Keratinocyte (primary cell): ENCODE measurements around the gene RAB34. TPM values are rescaled to one million over a fixed set of nuclear protein-coding genes. Genes with fewer than 3 reads are reported as not detected.

Experiments
- DNase-seq: peaks from one replicate; pipeline ENCODE4 v3.0.0-alpha.2; 2011; ENCODE audit warnings: low read depth, missing footprints, low spot score
- FAIRE-seq: peaks from 2 replicates; lab custom pipeline; 2011; peaks lifted over from hg19 to GRCh38; lab: Jason Lieb, UNC
- H2AFZ ChIP-seq: 2 replicates; pipeline ENCODE4 v1.6.0; 2012; ENCODE audit warnings: low read length, control low read depth, inconsistent platforms; ENCODE audit not compliant: control insufficient read depth
- H3K27ac ChIP-seq: 2 replicates; pipeline ENCODE4 v1.5.1; 2011; ENCODE audit warnings: low read length; ENCODE audit not compliant: control insufficient read depth, insufficient read depth
- H3K27me3 ChIP-seq: 3 replicates; pipeline ENCODE4 v1.6.0; 2011; ENCODE audit warnings: low read length; ENCODE audit not compliant: control insufficient read depth, insufficient read depth; ENCODE audit errors: extremely low read depth
- H3K36me3 ChIP-seq, 2 experiments: 2 replicates in 1 of 2; 3 replicates in 1 of 2; pipeline ENCODE4 v1.5.1; 2011; ENCODE audit warnings: low read length in 2 of 2, mild to moderate bottlenecking in 1 of 2; ENCODE audit not compliant: control insufficient read depth in 2 of 2, insufficient read depth in 2 of 2; ENCODE audit errors: extremely low read depth in 1 of 2
- H3K4me1 ChIP-seq: 3 replicates; pipeline ENCODE4 v1.5.1; 2011; ENCODE audit warnings: low read length; ENCODE audit not compliant: control insufficient read depth, insufficient read depth; ENCODE audit errors: extremely low read depth
- H3K4me2 ChIP-seq: 3 replicates; pipeline ENCODE4 v1.6.0; 2011; ENCODE audit warnings: low read depth, low read length; ENCODE audit not compliant: control insufficient read depth, insufficient read depth; ENCODE audit errors: extremely low read depth
- H3K4me3 ChIP-seq, 3 experiments: fragments of 200-600 bp in 1 of 3; sonication (generic) in 1 of 3; 2 replicates in 2 of 3; 3 replicates in 1 of 3; pipeline ENCODE4 v1.5.1; 2011 to 2016; ENCODE audit warnings: low read length in 3 of 3, mild to moderate bottlenecking in 3 of 3, control low read depth in 2 of 3, inconsistent platforms in 1 of 3, low read depth in 1 of 3, mixed read lengths in 1 of 3, mixed run types in 1 of 3, moderate library complexity in 1 of 3; ENCODE audit not compliant: control insufficient read depth in 2 of 3, insufficient read depth in 2 of 3; ENCODE audit errors: extremely low read depth in 1 of 3
- H3K79me2 ChIP-seq: 2 replicates; pipeline ENCODE4 v1.6.0; 2012; ENCODE audit warnings: low read length; ENCODE audit not compliant: control insufficient read depth, insufficient read depth
- H3K9ac ChIP-seq: 3 replicates; pipeline ENCODE4 v1.6.0; 2011; ENCODE audit warnings: low read length; ENCODE audit not compliant: control insufficient read depth, insufficient read depth; ENCODE audit errors: extremely low read depth
- H3K9me1 ChIP-seq: 3 replicates; pipeline ENCODE4 v1.6.0; 2011; ENCODE audit warnings: low read length; ENCODE audit not compliant: control insufficient read depth, insufficient read depth; ENCODE audit errors: extremely low read depth
- H3K9me3 ChIP-seq: 2 replicates; pipeline ENCODE4 v1.5.1; 2012; ENCODE audit warnings: low read depth, low read length; ENCODE audit not compliant: control insufficient read depth
- H4K20me1 ChIP-seq: 3 replicates; pipeline ENCODE4 v1.6.0; 2011; ENCODE audit warnings: low read length; ENCODE audit not compliant: control insufficient read depth, insufficient read depth; ENCODE audit errors: extremely low read depth
- EZH2 ChIP-seq: IDR thresholded peaks from one replicate; pipeline ENCODE4 v1.6.1; 2012; ENCODE audit warnings: inconsistent platforms, mild to moderate bottlenecking, low read length, moderate library complexity
- dilution Hi-C: fragments of 300-500 bp; cut with MboI; formaldehyde crosslinking; loops from one replicate; pipeline ENCODE4 v1.7.0; 2020; ENCODE audit warnings: low sequenced_read_pairs; ENCODE audit not compliant: extremely low pct_ligation_motif_present
- polyA plus RNA-seq, 5 experiments: library from polyadenylated mRNA; depleted of rRNA in 3 of 5; stranded (reverse) in 3 of 5; stranded (forward) in 1 of 5; unstranded in 1 of 5; fragments of >200 nt; gene quantifications; 1 replicate in 1 of 5; 2 replicates in 3 of 5; 3 replicates in 1 of 5; pipeline versions ENCODE4 v1.2.1 to v1.2.3, GENCODE V29; 2011 to 2012; ENCODE audit warnings: missing spikeins in 2 of 5, low read depth in 1 of 5, low replicate concordance in 1 of 5
- TF ChIP-seq, protein P1 (sequence below), 3 experiments: IDR thresholded peaks in 1 of 3; conservative IDR thresholded peaks in 1 of 3; optimal IDR thresholded peaks in 1 of 3; 2 replicates in 2 of 3; 3 replicates in 1 of 3; pipeline versions ENCODE3 to v1.5.1; 2011; ENCODE audit warnings: low read length in 3 of 3, mild to moderate bottlenecking in 3 of 3, moderate library complexity in 2 of 3, control low read depth in 1 of 3, inconsistent platforms in 1 of 3; ENCODE audit not compliant: insufficient read depth in 2 of 3; ENCODE audit errors: extremely low read depth in 1 of 3

RAB34 gene
- polyA plus RNA-seq, 1 donor (not counting 4 experiments of a cell fraction or from before 2014, with no cell fraction given), result 134 TPM

DNA sequence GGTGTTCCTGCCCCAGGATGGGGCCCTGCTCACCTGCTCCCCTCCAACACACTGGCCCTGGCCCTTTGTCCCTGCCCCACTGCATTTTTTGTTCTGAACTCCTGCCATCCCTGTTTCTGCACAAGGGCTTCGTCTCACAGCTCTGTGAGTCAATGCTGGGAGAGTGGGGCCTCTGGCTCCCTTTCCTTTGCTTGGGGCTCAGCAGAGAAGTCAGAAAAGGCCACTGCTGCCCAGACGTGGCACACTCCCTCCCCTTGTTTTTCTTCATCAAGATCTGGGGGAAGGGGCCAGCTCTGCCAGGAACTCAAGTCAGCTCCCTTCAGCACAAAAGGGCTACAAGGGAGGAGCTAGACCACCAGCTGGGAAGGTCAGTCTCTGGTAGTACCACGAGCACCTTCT lies 14.9 kb downstream of the RAB34 start:
- Histone ChIP-seq H3K27ac (no peak overlapping the region), H4K20me1 (no peaks in the 10 kb centered on the region), H3K4me3 (no peak overlapping the region), H3K9ac (no peak overlapping the region), H3K79me2 (no peaks in the 10 kb centered on the region), H3K36me3 (peaks cover 41 to 49% of the 10 kb centered on the region in 2 experiments), H3K27me3 (no peaks in the 10 kb centered on the region), H3K4me2 (no peak overlapping the region), H3K4me1 (no peaks in the 10 kb centered on the region), H3K9me1 (no peaks in the 10 kb centered on the region), H3K9me3 (no peaks in the 10 kb centered on the region), H2AFZ (no peak overlapping the region)
- dilution Hi-C loops, result no loop called here
- FAIRE-seq (no peak), DNase-seq (no peak)
- TF ChIP-seq, protein P1, sequence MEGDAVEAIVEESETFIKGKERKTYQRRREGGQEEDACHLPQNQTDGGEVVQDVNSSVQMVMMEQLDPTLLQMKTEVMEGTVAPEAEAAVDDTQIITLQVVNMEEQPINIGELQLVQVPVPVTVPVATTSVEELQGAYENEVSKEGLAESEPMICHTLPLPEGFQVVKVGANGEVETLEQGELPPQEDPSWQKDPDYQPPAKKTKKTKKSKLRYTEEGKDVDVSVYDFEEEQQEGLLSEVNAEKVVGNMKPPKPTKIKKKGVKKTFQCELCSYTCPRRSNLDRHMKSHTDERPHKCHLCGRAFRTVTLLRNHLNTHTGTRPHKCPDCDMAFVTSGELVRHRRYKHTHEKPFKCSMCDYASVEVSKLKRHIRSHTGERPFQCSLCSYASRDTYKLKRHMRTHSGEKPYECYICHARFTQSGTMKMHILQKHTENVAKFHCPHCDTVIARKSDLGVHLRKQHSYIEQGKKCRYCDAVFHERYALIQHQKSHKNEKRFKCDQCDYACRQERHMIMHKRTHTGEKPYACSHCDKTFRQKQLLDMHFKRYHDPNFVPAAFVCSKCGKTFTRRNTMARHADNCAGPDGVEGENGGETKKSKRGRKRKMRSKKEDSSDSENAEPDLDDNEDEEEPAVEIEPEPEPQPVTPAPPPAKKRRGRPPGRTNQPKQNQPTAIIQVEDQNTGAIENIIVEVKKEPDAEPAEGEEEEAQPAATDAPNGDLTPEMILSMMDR (optimal IDR thresholded peaks at IDR 0.05 in 1 of 3, IDR thresholded peaks at IDR 0.05 in 1 of 3, conservative IDR thresholded peaks at IDR 0.05 in 1 of 3; ENCODE audit: extremely low read depth in 1 of 3, insufficient read depth in 2 of 3, low read length in 3 of 3), result no peak
- no peak for TF ChIP-seq EZH2

DNA sequence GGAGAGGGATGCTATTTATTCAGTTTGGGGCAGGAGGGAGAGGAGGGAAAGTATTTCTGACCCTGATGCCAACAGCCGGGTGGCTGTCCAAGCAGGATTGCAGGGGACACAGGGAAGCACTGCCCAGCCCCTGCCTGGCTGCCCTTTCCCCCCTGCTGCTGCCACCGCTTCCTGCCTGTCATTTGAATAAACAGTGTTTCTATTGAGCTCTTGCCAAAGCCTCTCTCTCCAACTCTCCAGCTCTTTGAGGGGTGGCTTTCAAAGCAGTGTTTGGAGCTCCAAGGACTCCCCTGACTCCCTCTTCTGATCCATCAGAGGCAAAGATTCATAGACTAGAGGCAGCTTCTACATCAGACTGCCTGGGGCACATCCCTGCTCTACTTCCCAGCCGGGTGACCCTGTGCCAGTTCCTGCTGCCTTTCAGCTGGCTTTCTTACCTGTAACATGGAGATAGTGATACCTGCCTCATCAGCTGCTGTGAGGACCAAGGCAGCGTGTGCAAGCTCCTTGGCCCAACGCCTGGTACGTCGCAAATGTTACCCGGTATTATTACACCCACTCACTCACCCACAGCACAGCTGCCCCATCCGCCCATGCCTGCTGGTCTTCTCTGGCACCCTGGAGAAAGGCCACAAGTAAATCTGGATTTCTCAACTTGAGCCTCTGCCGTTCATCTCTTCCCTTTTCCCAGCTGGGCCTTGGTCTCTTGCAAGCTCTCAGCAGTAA lies 15.5 kb downstream of the RAB34 start:
- TF ChIP-seq, protein P1 (optimal IDR thresholded peaks at IDR 0.05 in 1 of 3, IDR thresholded peaks at IDR 0.05 in 1 of 3, conservative IDR thresholded peaks at IDR 0.05 in 1 of 3; ENCODE audit: extremely low read depth in 1 of 3, insufficient read depth in 2 of 3, low read length in 3 of 3), result no peak
- TF ChIP-seq EZH2, result no peak

More for the DNA sequence above, 15.5 kb downstream of the RAB34 start:
- Histone ChIP-seq H4K20me1 (no peaks in the 10 kb centered on the region), H3K4me2 (no peak overlapping the region), H3K9me1 (no peaks in the 10 kb centered on the region), H3K79me2 (no peaks in the 10 kb centered on the region), H3K4me1 (no peaks in the 10 kb centered on the region), H2AFZ (no peak overlapping the region), H3K27me3 (no peaks in the 10 kb centered on the region), H3K9me3 (no peaks in the 10 kb centered on the region), H3K36me3 (peaks cover 46 to 51% of the 10 kb centered on the region in 2 experiments), H3K9ac (no peak overlapping the region), H3K27ac (no peak overlapping the region), H3K4me3 (no peak overlapping the region)
- FAIRE-seq (no peak), DNase-seq (no peak)
- dilution Hi-C loops, result no loop called here
